OCI-LY7 (cell line): Measurements from ENCODE around the gene BORCS6. TPM values are rescaled to one million over a fixed set of nuclear protein-coding genes. Genes with fewer than 3 reads are reported as not detected.
A peak's percentile ranks its signal among the peaks of the same experiment; 100 is the strongest.

ENCODE experiments used
- BruUV-seq: library from RNA; stranded (reverse); fragments of 400-500 nt; replicated peaks from 2 replicates; lab custom pipeline; 2021; lab: Mats Ljungman, UMichigan
- CTCF ChIA-PET: fragments of 300-600 bp; sonication (Branson Sonifier 250); formaldehyde crosslinking; loops from one replicate; lab custom pipeline; 2022; ENCODE audit warnings: antibody characterized with exemption; ENCODE audit not compliant: unreplicated experiment; lab: Charles Lee
- POLR2A ChIA-PET: fragments of 300-600 bp; sonication (Branson Sonifier 250); formaldehyde crosslinking; loops from one replicate; lab custom pipeline; 2022; ENCODE audit warnings: antibody characterized with exemption; lab: Charles Lee
- DNase-seq: peaks from one replicate; pipeline ENCODE4 v3.0.0-alpha.2; 2015; ENCODE audit warnings: low spot score
- H2AFZ ChIP-seq: fragments of 200-600 bp; sonication (generic), shearing (Covaris generic); 2 replicates; pipeline ENCODE4 v1.6.1; 2014; ENCODE audit warnings: mild to moderate bottlenecking, antibody characterized with exemption, low read length, moderate library complexity
- H3K27ac ChIP-seq: fragments of 200-600 bp; sonication (generic); 2 replicates; pipeline ENCODE4 v1.5.1; 2014; ENCODE audit warnings: mixed run types, low read depth, mild to moderate bottlenecking, moderate library complexity, low read length, inconsistent platforms; ENCODE audit not compliant: poor library complexity, severe bottlenecking
- H3K36me3 ChIP-seq: fragments of 200-600 bp; sonication (generic); 2 replicates; pipeline ENCODE4 v1.6.1; 2014; ENCODE audit warnings: mild to moderate bottlenecking, antibody characterized with exemption, low read length, moderate library complexity, mixed read lengths; ENCODE audit not compliant: insufficient read depth
- H3K4me1 ChIP-seq: fragments of 200-600 bp; sonication (generic); 2 replicates; pipeline ENCODE4 v1.5.1; 2014; ENCODE audit warnings: mild to moderate bottlenecking, low read length; ENCODE audit not compliant: insufficient read depth, poor library complexity, severe bottlenecking
- H3K4me2 ChIP-seq: fragments of 200-600 bp; sonication (generic); 2 replicates; pipeline ENCODE4 v1.6.1; 2014; ENCODE audit warnings: mild to moderate bottlenecking, low read length
- H3K4me3 ChIP-seq: fragments of 200-600 bp; sonication (generic); 2 replicates; pipeline ENCODE4 v1.5.1; 2014; ENCODE audit warnings: mild to moderate bottlenecking, low read depth, low read length; ENCODE audit not compliant: poor library complexity, severe bottlenecking
- H3K79me2 ChIP-seq: fragments of 200-600 bp; sonication (generic); 2 replicates; pipeline ENCODE4 v1.6.1; 2016; ENCODE audit warnings: low read depth, mild to moderate bottlenecking, low read length, moderate library complexity, mixed read lengths; ENCODE audit not compliant: insufficient read depth
- H3K9me2 ChIP-seq: fragments of 200-600 bp; sonication (generic); 2 replicates; pipeline ENCODE4 v1.6.1; 2016; ENCODE audit warnings: mild to moderate bottlenecking, low read length, mixed read lengths; ENCODE audit not compliant: insufficient read depth
- H3K9me3 ChIP-seq: fragments of 200-600 bp; sonication (generic); 2 replicates; pipeline ENCODE4 v1.6.1; 2014; ENCODE audit warnings: mild to moderate bottlenecking, mixed run types, low read length, mixed read lengths
- H4K20me1 ChIP-seq: fragments of 200-600 bp; sonication (generic); 2 replicates; pipeline ENCODE4 v1.6.1; 2014; ENCODE audit warnings: mild to moderate bottlenecking, antibody characterized with exemption, low read length, moderate library complexity, mixed read lengths; ENCODE audit not compliant: insufficient read depth
- EZH2phosphoT487 ChIP-seq: fragments of 200-600 bp; sonication (generic); IDR thresholded peaks from 2 replicates; pipeline ENCODE4 v1.6.1; 2018; ENCODE audit warnings: low read depth, borderline replicate concordance, mild to moderate bottlenecking, mixed run types, antibody characterized with exemption, low read length, moderate library complexity, mixed read lengths
- intact Hi-C: fragments of 100-400 bp; cut with micrococcal nuclease; formaldehyde crosslinking; loops from one replicate; pipeline ENCODE4 v1.10.0; 2022; ENCODE audit not compliant: unreplicated experiment
- total RNA-seq, 2 experiments: library from RNA; depleted of rRNA in 1 of 2; stranded (reverse); fragments of >200 nt in 1 of 2; shearing (Covaris generic) in 1 of 2; gene quantifications; 2 replicates each; pipeline ENCODE4 v1.2.3, GENCODE V29; 2014 to 2022
- TF ChIP-seq, protein P1 (sequence below): fragments of 200-600 bp; sonication (generic); conservative IDR thresholded peaks from 2 replicates; pipeline ENCODE4 v1.5.1; 2014; ENCODE audit warnings: mild to moderate bottlenecking, antibody characterized with exemption, low read length, moderate library complexity, mixed read lengths

The BORCS6 gene
- total RNA-seq, 2 experiments from 2014 or later = 12.7 to 13.9 TPM

DNA sequence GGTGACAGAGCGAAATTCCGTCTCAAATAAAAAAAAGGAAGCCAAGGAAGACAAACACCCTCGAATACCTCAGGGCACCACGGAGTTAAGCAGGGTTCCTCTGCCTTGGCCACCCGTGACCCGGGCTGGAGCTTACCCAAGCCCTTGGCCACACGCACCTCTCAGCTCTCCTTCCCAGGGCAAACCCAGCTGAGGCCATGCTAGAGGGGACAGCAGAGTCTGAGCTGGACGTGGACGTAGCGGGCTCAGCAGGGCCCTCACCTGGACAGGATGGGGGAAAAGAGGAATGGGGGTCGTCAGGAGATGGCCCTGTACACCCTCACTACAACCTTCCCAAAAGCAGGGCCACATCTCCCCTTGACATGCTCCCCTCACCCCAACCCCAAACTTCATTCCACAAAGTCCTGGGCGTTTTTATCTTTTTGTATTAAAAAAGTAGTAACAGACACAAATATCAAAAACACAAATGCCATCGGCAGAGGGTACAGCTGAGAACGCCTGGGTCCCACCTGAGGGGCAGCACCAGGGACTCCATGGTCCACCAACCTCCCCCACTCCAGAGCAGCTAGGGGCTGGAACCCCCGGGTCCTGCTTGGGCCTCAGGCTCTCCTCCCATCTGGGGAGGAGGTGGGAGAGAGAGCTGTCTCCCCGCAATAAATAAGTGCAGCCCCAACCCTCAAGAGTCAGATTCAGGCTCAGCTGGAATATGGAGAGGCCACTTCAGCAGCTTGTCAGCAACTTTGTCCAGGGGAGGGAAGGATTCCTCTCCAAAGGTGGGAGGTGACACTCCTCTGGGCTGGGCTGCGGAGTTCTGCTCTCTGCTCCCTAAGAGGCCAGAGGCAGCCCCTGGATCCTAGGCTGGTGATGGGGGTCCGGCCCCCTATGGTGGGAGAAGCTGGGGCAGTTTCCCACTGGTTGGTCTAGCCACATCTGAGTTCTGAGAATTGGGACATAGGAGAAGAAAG is 49.6 kb downstream of the BORCS6 start:
- ChIA-PET POLR2A (interaction anchor here (0.8 to 1.4 kb wide), 2 partner anchors 8 to 10 kb away, joined by 3 to 4 read pairs; no protein-coding TSS in a partner anchor), CTCF (no interaction called here)
- peaks cover 18% of the 10 kb centered on the region for H3K4me1 ChIP-seq
- H2AFZ ChIP-seq = no peak overlapping the region
- no peak for DNase-seq
- H3K9me2 ChIP-seq = no peaks in the 10 kb centered on the region
- H3K79me2 ChIP-seq = no peaks in the 10 kb centered on the region
- no TSS peak for BruUV-seq
- no peak overlapping the region for H3K27ac ChIP-seq
- TF ChIP-seq EZH2phosphoT487 = no peak
- TF ChIP-seq, protein P1, sequence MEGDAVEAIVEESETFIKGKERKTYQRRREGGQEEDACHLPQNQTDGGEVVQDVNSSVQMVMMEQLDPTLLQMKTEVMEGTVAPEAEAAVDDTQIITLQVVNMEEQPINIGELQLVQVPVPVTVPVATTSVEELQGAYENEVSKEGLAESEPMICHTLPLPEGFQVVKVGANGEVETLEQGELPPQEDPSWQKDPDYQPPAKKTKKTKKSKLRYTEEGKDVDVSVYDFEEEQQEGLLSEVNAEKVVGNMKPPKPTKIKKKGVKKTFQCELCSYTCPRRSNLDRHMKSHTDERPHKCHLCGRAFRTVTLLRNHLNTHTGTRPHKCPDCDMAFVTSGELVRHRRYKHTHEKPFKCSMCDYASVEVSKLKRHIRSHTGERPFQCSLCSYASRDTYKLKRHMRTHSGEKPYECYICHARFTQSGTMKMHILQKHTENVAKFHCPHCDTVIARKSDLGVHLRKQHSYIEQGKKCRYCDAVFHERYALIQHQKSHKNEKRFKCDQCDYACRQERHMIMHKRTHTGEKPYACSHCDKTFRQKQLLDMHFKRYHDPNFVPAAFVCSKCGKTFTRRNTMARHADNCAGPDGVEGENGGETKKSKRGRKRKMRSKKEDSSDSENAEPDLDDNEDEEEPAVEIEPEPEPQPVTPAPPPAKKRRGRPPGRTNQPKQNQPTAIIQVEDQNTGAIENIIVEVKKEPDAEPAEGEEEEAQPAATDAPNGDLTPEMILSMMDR = no peak
- no peaks in the 10 kb centered on the region for H4K20me1 ChIP-seq
- no peak overlapping the region for H3K4me3 ChIP-seq
- intact Hi-C loops = no loop called here
- H3K9me3 ChIP-seq = no peaks in the 10 kb centered on the region
- H3K4me2 ChIP-seq = no peak overlapping the region
- H3K36me3 ChIP-seq = peaks cover 40% of the 10 kb centered on the region; the same call in 1 of the 2 replicates

GRCh38 chr17:8138672-8139371 is 51.2 kb downstream of the BORCS6 start:
- Histone ChIP-seq H3K4me2 (peak overlapping the region; percentile 89), H3K36me3 (peaks cover 25% of the 10 kb centered on the region; the same call in 1 of the 2 replicates), H3K79me2 (no peaks in the 10 kb centered on the region), H3K27ac (peak overlapping the region; percentile 74), H4K20me1 (no peaks in the 10 kb centered on the region), H3K9me2 (no peaks in the 10 kb centered on the region), H3K4me3 (peak overlapping the region; percentile 70), H3K4me1 (peaks cover 18% of the 10 kb centered on the region), H2AFZ (peak overlapping the region; percentile 66; the same call in 1 of the 2 replicates), H3K9me3 (no peaks in the 10 kb centered on the region)
- intact Hi-C loops = loop anchor here (1.0 to 5.0 kb wide), 7 partner anchors 12 to 163 kb away; no protein-coding TSS in a partner anchor
- TF ChIP-seq EZH2phosphoT487 = no peak
- TF ChIP-seq, protein P1 = peak; percentile 93
- TSS peak; percentile 84 for BruUV-seq
- DNase-seq = peak; percentile 95
- ChIA-PET CTCF (no interaction called here), POLR2A (interaction anchor here (1.4 to 2.3 kb wide), 2 partner anchors 12 to 19 kb away, joined by 3 to 7 read pairs; no protein-coding TSS in a partner anchor)
